Measurements from ENCODE around the gene CMIP.

DNA sequence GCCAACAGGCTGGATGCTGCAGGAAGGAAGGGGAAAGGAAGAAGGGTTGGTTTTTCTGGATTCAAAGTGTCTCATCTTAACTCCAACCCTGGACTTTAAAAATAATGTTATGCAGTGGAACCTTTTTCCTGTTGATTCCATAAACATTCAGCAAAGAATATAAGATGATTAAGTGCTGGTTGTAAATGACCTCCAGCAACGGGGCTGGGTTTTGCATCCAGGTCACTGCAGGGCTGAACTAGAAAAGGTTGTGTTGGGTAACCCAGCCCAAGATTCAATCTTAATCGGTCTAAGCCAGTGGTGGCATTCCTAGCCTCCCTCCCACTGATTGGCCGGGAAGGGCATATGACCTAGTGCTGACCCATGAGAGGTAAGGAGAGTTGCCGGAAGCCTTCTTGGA, 300.3 kb downstream of the CMIP start:
- TF ChIP-seq FOXM1 (IDR thresholded peaks at IDR 0.05; ENCODE audit: borderline replicate concordance) (no peak), ARNT (IDR thresholded peaks at IDR 0.05) (no peak)
